OCI-LY3 (cell line): ENCODE results near the gene PHF19.

ENCODE experiments used
- EZH2phosphoT487 ChIP-seq: fragments of 200-600 bp; shearing (Covaris generic); IDR thresholded peaks from 2 replicates; pipeline ENCODE4 v1.6.1; 2018; ENCODE audit warnings: antibody characterized with exemption, mixed run types, low read depth
- TF ChIP-seq, protein P1 (sequence below): fragments of 200-600, 300-600 bp; sonication (generic); IDR thresholded peaks from 2 replicates; pipeline ENCODE4 v1.5.1; 2014; ENCODE audit warnings: antibody characterized with exemption, low read length, low read depth

DNA sequence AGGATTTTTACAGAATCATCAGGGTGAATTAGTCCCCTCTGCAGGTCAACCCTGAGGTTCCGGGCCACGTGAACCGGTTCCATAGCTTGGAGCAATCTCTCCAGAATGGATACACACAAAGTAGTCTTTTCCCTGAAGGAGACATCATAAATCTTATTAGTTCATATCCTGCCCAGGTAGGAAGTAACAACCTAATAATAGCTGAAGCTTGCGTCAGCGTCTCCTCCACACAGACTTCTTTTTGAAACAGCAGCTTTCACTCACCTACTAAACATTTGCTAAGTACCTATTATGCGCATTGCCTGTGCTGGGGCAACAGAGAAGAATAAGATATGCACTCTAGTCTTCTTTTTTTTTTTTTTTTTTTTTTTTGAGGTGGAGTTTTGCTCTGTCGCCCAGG lies 43.7 kb downstream of the PHF19 start:
- TF ChIP-seq, protein P1, sequence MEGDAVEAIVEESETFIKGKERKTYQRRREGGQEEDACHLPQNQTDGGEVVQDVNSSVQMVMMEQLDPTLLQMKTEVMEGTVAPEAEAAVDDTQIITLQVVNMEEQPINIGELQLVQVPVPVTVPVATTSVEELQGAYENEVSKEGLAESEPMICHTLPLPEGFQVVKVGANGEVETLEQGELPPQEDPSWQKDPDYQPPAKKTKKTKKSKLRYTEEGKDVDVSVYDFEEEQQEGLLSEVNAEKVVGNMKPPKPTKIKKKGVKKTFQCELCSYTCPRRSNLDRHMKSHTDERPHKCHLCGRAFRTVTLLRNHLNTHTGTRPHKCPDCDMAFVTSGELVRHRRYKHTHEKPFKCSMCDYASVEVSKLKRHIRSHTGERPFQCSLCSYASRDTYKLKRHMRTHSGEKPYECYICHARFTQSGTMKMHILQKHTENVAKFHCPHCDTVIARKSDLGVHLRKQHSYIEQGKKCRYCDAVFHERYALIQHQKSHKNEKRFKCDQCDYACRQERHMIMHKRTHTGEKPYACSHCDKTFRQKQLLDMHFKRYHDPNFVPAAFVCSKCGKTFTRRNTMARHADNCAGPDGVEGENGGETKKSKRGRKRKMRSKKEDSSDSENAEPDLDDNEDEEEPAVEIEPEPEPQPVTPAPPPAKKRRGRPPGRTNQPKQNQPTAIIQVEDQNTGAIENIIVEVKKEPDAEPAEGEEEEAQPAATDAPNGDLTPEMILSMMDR = no peak
- no peak for TF ChIP-seq EZH2phosphoT487
